ENCODE data around the gene SLC17A3. TPM values are rescaled to one million over a fixed set of nuclear protein-coding genes. Genes with fewer than 3 reads are reported as not detected.

Gene SLC17A3
- total RNA-seq, result 1 to 10 TPM; 1.3 to 2.4 TPM
- 0.30 to 1.5 reads per million in 2 donors for total RNA-seq

- DNase-seq (no peak), ATAC-seq (no peak)
- H3K4me3 Mint-ChIP-seq, result peak within 1 kb of the TSS; percentile 49
- H3K27ac Mint-ChIP-seq, result peak within 1 kb of the TSS; percentile 59
- H3K27me3 Mint-ChIP-seq, result no peaks in the 10 kb centered on the region
- H3K4me1 Mint-ChIP-seq, result peaks cover 17% of the 10 kb centered on the region
- peaks cover 2% of the 10 kb centered on the region for H3K36me3 Mint-ChIP-seq (ENCODE audit: low read depth)
- no peaks in the 10 kb centered on the region for H3K9me3 ChIP-seq (ENCODE audit: control insufficient read depth, low read length, poor library complexity, severe bottlenecking)
Measured at GRCh38 chr6:25874118-25874517, at the start of gene SLC17A3. Gene SLC17A3, minus strand, starts transcription at chr6:25874243. Its CDS starts 5,856 bp downstream, at chr6:25868387.

GRCh38 chr6:25922301-25922700 lies 48.3 kb upstream of the SLC17A3 start:
- no peaks in the 10 kb centered on the region for H3K9me3 ChIP-seq (ENCODE audit: control insufficient read depth, low read length, poor library complexity, severe bottlenecking)
- Mint-ChIP-seq H3K4me1 (peaks cover 2% of the 10 kb centered on the region), H3K27me3 (peaks cover 10% of the 10 kb centered on the region), H3K36me3 (ENCODE audit: low read depth) (no peaks in the 10 kb centered on the region), H3K4me3 (no peak overlapping the region), H3K27ac (no peak overlapping the region)
- no peak for ATAC-seq
- no peak for DNase-seq

GRCh38 chr6:25921525-25922203 lies 47.6 kb upstream of the SLC17A3 start:
- Mint-ChIP-seq H3K4me1 (peaks cover 2% of the 10 kb centered on the region), H3K36me3 (ENCODE audit: low read depth) (no peaks in the 10 kb centered on the region), H3K27me3 (peaks cover 10% of the 10 kb centered on the region), H3K27ac (no peak overlapping the region), H3K4me3 (no peak overlapping the region)
- no peaks in the 10 kb centered on the region for H3K9me3 ChIP-seq (ENCODE audit: control insufficient read depth, low read length, poor library complexity, severe bottlenecking)
- ATAC-seq, result no peak
- DNase-seq, result no peak

- Mint-ChIP-seq H3K4me1 (peaks cover 2% of the 10 kb centered on the region), H3K4me3 (no peak overlapping the region), H3K27ac (no peak overlapping the region), H3K27me3 (peaks cover 19% of the 10 kb centered on the region), H3K36me3 (ENCODE audit: low read depth) (peaks cover 3% of the 10 kb centered on the region)
- ATAC-seq (no peak), DNase-seq (no peak)
- no peaks in the 10 kb centered on the region for H3K9me3 ChIP-seq (ENCODE audit: control insufficient read depth, low read length, poor library complexity, severe bottlenecking)
Measured at GRCh38 chr6:25919657-25920056, 45.6 kb upstream of the SLC17A3 start.

- no peak for ATAC-seq
- Mint-ChIP-seq H3K27ac (no peak overlapping the region), H3K4me3 (no peak overlapping the region), H3K4me1 (peaks cover 2% of the 10 kb centered on the region), H3K36me3 (ENCODE audit: low read depth) (peaks cover 8% of the 10 kb centered on the region), H3K27me3 (peaks cover 28% of the 10 kb centered on the region)
- no peak for DNase-seq
- no peaks in the 10 kb centered on the region for H3K9me3 ChIP-seq (ENCODE audit: control insufficient read depth, low read length, poor library complexity, severe bottlenecking)
Measured at GRCh38 chr6:25918083-25918683, 44.1 kb upstream of the SLC17A3 start.

- DNase-seq (no peak), ATAC-seq (no peak)
- Mint-ChIP-seq H3K4me1 (peaks cover 2% of the 10 kb centered on the region), H3K27me3 (peaks cover 36% of the 10 kb centered on the region), H3K36me3 (ENCODE audit: low read depth) (peaks cover 10% of the 10 kb centered on the region), H3K27ac (no peak overlapping the region), H3K4me3 (no peak overlapping the region)
- H3K9me3 ChIP-seq (ENCODE audit: control insufficient read depth, low read length, poor library complexity, severe bottlenecking), result no peaks in the 10 kb centered on the region
Measured at GRCh38 chr6:25916789-25917490, 42.9 kb upstream of the SLC17A3 start.

- no peak overlapping the region for H3K4me3 Mint-ChIP-seq
- H3K36me3 Mint-ChIP-seq (ENCODE audit: low read depth), result peaks cover 10% of the 10 kb centered on the region
- H3K27me3 Mint-ChIP-seq, result peaks cover 37% of the 10 kb centered on the region
- H3K9me3 ChIP-seq (ENCODE audit: control insufficient read depth, low read length, poor library complexity, severe bottlenecking), result no peaks in the 10 kb centered on the region
- ATAC-seq (no peak), DNase-seq (no peak)
- H3K27ac Mint-ChIP-seq, result no peak overlapping the region
- H3K4me1 Mint-ChIP-seq, result peaks cover 2% of the 10 kb centered on the region
Measured at GRCh38 chr6:25916330-25916729, 42.3 kb upstream of the SLC17A3 start.

GRCh38 chr6:25913741-25914140 lies 39.7 kb upstream of the SLC17A3 start:
- no peaks in the 10 kb centered on the region for H3K9me3 ChIP-seq (ENCODE audit: control insufficient read depth, low read length, poor library complexity, severe bottlenecking)
- Mint-ChIP-seq H3K27me3 (peaks cover 31% of the 10 kb centered on the region), H3K4me3 (no peak overlapping the region), H3K36me3 (ENCODE audit: low read depth) (peaks cover 10% of the 10 kb centered on the region), H3K27ac (no peak overlapping the region), H3K4me1 (no peaks in the 10 kb centered on the region)
- no peak for DNase-seq
- ATAC-seq, result no peak

- no peaks in the 10 kb centered on the region for H3K9me3 ChIP-seq (ENCODE audit: control insufficient read depth, low read length, poor library complexity, severe bottlenecking)
- H3K27me3 Mint-ChIP-seq, result peaks cover 28% of the 10 kb centered on the region
- no peak overlapping the region for H3K27ac Mint-ChIP-seq
- no peak for ATAC-seq
- peaks cover 10% of the 10 kb centered on the region for H3K36me3 Mint-ChIP-seq (ENCODE audit: low read depth)
- H3K4me3 Mint-ChIP-seq, result no peak overlapping the region
- H3K4me1 Mint-ChIP-seq, result no peaks in the 10 kb centered on the region
- DNase-seq, result no peak
Measured at GRCh38 chr6:25911351-25911750, 37.3 kb upstream of the SLC17A3 start.

- no peak for DNase-seq
- H3K27me3 Mint-ChIP-seq, result peaks cover 32% of the 10 kb centered on the region
- H3K36me3 Mint-ChIP-seq (ENCODE audit: low read depth), result peaks cover 2% of the 10 kb centered on the region
- no peaks in the 10 kb centered on the region for H3K4me1 Mint-ChIP-seq
- no peaks in the 10 kb centered on the region for H3K9me3 ChIP-seq (ENCODE audit: control insufficient read depth, low read length, poor library complexity, severe bottlenecking)
- no peak overlapping the region for H3K27ac Mint-ChIP-seq
- ATAC-seq, result no peak
- H3K4me3 Mint-ChIP-seq, result no peak overlapping the region
Measured at GRCh38 chr6:25907475-25908014, 33.5 kb upstream of the SLC17A3 start.

- H3K36me3 Mint-ChIP-seq (ENCODE audit: low read depth), result no peaks in the 10 kb centered on the region
- H3K9me3 ChIP-seq (ENCODE audit: control insufficient read depth, low read length, poor library complexity, severe bottlenecking), result no peaks in the 10 kb centered on the region
- DNase-seq, result no peak
- no peaks in the 10 kb centered on the region for H3K4me1 Mint-ChIP-seq
- ATAC-seq, result no peak
- H3K4me3 Mint-ChIP-seq, result no peak overlapping the region
- peaks cover 31% of the 10 kb centered on the region for H3K27me3 Mint-ChIP-seq
- H3K27ac Mint-ChIP-seq, result no peak overlapping the region
Measured at GRCh38 chr6:25903467-25904099, 29.5 kb upstream of the SLC17A3 start.

GRCh38 chr6:25902071-25902470 lies 28.0 kb upstream of the SLC17A3 start:
- no peaks in the 10 kb centered on the region for H3K4me1 Mint-ChIP-seq
- H3K36me3 Mint-ChIP-seq (ENCODE audit: low read depth), result no peaks in the 10 kb centered on the region
- no peaks in the 10 kb centered on the region for H3K9me3 ChIP-seq (ENCODE audit: control insufficient read depth, low read length, poor library complexity, severe bottlenecking)
- H3K27ac Mint-ChIP-seq, result no peak overlapping the region
- no peak for ATAC-seq
- H3K27me3 Mint-ChIP-seq, result peaks cover 31% of the 10 kb centered on the region
- no peak overlapping the region for H3K4me3 Mint-ChIP-seq
- DNase-seq, result no peak

GRCh38 chr6:25900843-25901242 lies 26.8 kb upstream of the SLC17A3 start:
- no peak overlapping the region for H3K27ac Mint-ChIP-seq

More at GRCh38 chr6:25900843-25901242, 26.8 kb upstream of the SLC17A3 start:
- H3K4me1 Mint-ChIP-seq, result no peaks in the 10 kb centered on the region
- no peaks in the 10 kb centered on the region for H3K36me3 Mint-ChIP-seq (ENCODE audit: low read depth)
- no peak overlapping the region for H3K4me3 Mint-ChIP-seq
- DNase-seq (no peak), ATAC-seq (no peak)
- peaks cover 24% of the 10 kb centered on the region for H3K27me3 Mint-ChIP-seq
- no peaks in the 10 kb centered on the region for H3K9me3 ChIP-seq (ENCODE audit: control insufficient read depth, low read length, poor library complexity, severe bottlenecking)

All from T-helper 17 cell (primary cell).